Liver (tissue), 9 donors: ENCODE measurements around the gene WNT4. TPM values are rescaled to one million over a fixed set of nuclear protein-coding genes. Genes with fewer than 3 reads are reported as not detected.

Experiments
- DNase-seq: peaks from one replicate; pipeline ENCODE4 v3.0.0-alpha.2; 2017; ENCODE audit warnings: low spot score
- H3K27ac ChIP-seq, 2 donors: one replicate each; pipeline ENCODE4 v1.7.0; 2013; ENCODE audit warnings: inconsistent platforms in 2 of 2, low read length in 2 of 2, control low read depth in 1 of 2, low read depth in 1 of 2, mild to moderate bottlenecking in 1 of 2
- H3K27me3 ChIP-seq, 4 donors: one replicate each; pipeline versions ENCODE4 v1.6.1 to v1.7.0; 2013; ENCODE audit warnings: low read length in 3 of 4, inconsistent platforms in 1 of 4, mild to moderate bottlenecking in 1 of 4, moderate library complexity in 1 of 4; ENCODE audit not compliant: control insufficient read depth in 4 of 4, insufficient read depth in 4 of 4
- H3K36me3 ChIP-seq, 4 donors: one replicate each; pipeline versions ENCODE4 v1.6.1 to v1.7.0; 2013; ENCODE audit warnings: low read length in 3 of 4, mild to moderate bottlenecking in 3 of 4, low read depth in 1 of 4, moderate library complexity in 1 of 4; ENCODE audit not compliant: control insufficient read depth in 4 of 4, insufficient read depth in 3 of 4
- H3K4me1 ChIP-seq, 4 donors: one replicate each; pipeline versions ENCODE4 v1.6.1 to v1.7.0; 2013; ENCODE audit warnings: low read length in 3 of 4, mild to moderate bottlenecking in 3 of 4, moderate library complexity in 1 of 4; ENCODE audit not compliant: control insufficient read depth in 4 of 4, insufficient read depth in 4 of 4
- H3K4me3 ChIP-seq, 3 donors: one replicate each; pipeline versions ENCODE4 v1.6.1 to v1.7.0; 2013; ENCODE audit warnings: low read length in 3 of 3, control low read depth in 1 of 3, low read depth in 1 of 3, mild to moderate bottlenecking in 1 of 3
- H3K9ac ChIP-seq, 2 donors: one replicate each; pipeline ENCODE4 v1.7.0; 2013; ENCODE audit warnings: low read length in 2 of 2, mild to moderate bottlenecking in 2 of 2, moderate library complexity in 2 of 2, control low read depth in 1 of 2, low read depth in 1 of 2
- H3K9me3 ChIP-seq, 4 donors: one replicate each; pipeline versions ENCODE4 v1.6.1 to v1.7.0; 2013; ENCODE audit warnings: low read length in 3 of 4; ENCODE audit not compliant: control insufficient read depth in 4 of 4
- ATF3 ChIP-seq: IDR thresholded peaks from 2 replicates; pipeline ENCODE4 v1.6.1; 2016; ENCODE audit warnings: antibody characterized with exemption
- CTCF ChIP-seq: fragments of 150-350 bp; IDR thresholded peaks from 2 replicates; pipeline ENCODE4 v1.5.1; 2017; ENCODE audit warnings: improper control_type of control experiment, low read depth, low read length; ENCODE audit not compliant: missing input control
- EGR1 ChIP-seq, 2 donors: IDR thresholded peaks; 2 replicates each; pipeline ENCODE4 v1.6.1; 2016 to 2018; ENCODE audit warnings: antibody characterized with exemption in 2 of 2, low read depth in 2 of 2
- FOXA1 ChIP-seq: IDR thresholded peaks from 2 replicates; pipeline ENCODE4 v1.6.1; 2016; ENCODE audit warnings: antibody characterized with exemption
- FOXA2 ChIP-seq: IDR thresholded peaks from 2 replicates; pipeline ENCODE4 v1.6.1; 2016; ENCODE audit warnings: antibody characterized with exemption
- GABPA ChIP-seq, 2 donors: IDR thresholded peaks in 1 of 2; conservative IDR thresholded peaks in 1 of 2; 2 replicates each; pipeline ENCODE4 v1.6.1; 2016; ENCODE audit warnings: antibody characterized with exemption in 2 of 2, mild to moderate bottlenecking in 1 of 2, moderate library complexity in 1 of 2
- HNF4A ChIP-seq, 2 donors: conservative IDR thresholded peaks; 2 replicates each; pipeline ENCODE4 v1.6.1; 2016; ENCODE audit warnings: antibody characterized with exemption in 2 of 2, mild to moderate bottlenecking in 2 of 2
- HNF4G ChIP-seq: IDR thresholded peaks from 2 replicates; pipeline ENCODE4 v1.6.1; 2016; ENCODE audit warnings: antibody characterized with exemption
- JUND ChIP-seq, 2 donors: IDR thresholded peaks; 2 replicates each; pipeline ENCODE4 v1.6.1; 2016; ENCODE audit warnings: antibody characterized with exemption in 2 of 2
- MAX ChIP-seq: IDR thresholded peaks from 2 replicates; pipeline ENCODE4 v1.6.1; 2016; ENCODE audit warnings: antibody characterized with exemption
- NR2F2 ChIP-seq: IDR thresholded peaks from 2 replicates; pipeline ENCODE4 v1.6.1; 2016; ENCODE audit warnings: antibody characterized with exemption
- RAD21 ChIP-seq, 2 donors: IDR thresholded peaks; 2 replicates each; pipeline ENCODE4 v1.6.1; 2016; ENCODE audit warnings: antibody characterized with exemption in 2 of 2, mild to moderate bottlenecking in 2 of 2
- REST ChIP-seq: IDR thresholded peaks from 2 replicates; pipeline ENCODE4 v1.6.1; 2016; ENCODE audit warnings: antibody characterized with exemption, mild to moderate bottlenecking
- RXRA ChIP-seq, 2 donors: IDR thresholded peaks; 2 replicates each; pipeline ENCODE4 v1.6.1; 2017 to 2018; ENCODE audit warnings: antibody characterized with exemption in 2 of 2, mild to moderate bottlenecking in 1 of 2
- SP1 ChIP-seq: IDR thresholded peaks from 2 replicates; pipeline ENCODE4 v1.6.1; 2018; ENCODE audit warnings: antibody characterized with exemption, mild to moderate bottlenecking
- TAF1 ChIP-seq: conservative IDR thresholded peaks from 2 replicates; pipeline ENCODE4 v1.6.1; 2016; ENCODE audit warnings: antibody characterized with exemption, mild to moderate bottlenecking
- YY1 ChIP-seq: IDR thresholded peaks from 2 replicates; pipeline ENCODE4 v1.6.1; 2016; ENCODE audit warnings: antibody characterized with exemption, mild to moderate bottlenecking
- ZBTB33 ChIP-seq: IDR thresholded peaks from 2 replicates; pipeline ENCODE4 v1.6.1; 2016; ENCODE audit warnings: antibody characterized with exemption
- WGBS: extraction: QIAGEN DNeasy Blood & Tissue Kit; methylation state at CpG from one replicate; pipeline ENCODE4 v1.1.7; 2013; 5-methylcytosine and 5-hydroxymethylcytosine counted together
- polyA plus RNA-seq, 2 donors: library from polyadenylated mRNA; stranded (reverse) in 1 of 2; unstranded in 1 of 2; fragments of 200-250 nt in 1 of 2; fragments of >200 nt in 1 of 2; fragmentation: Nextera tagmentation in 1 of 2; extraction: Ambion mirVana in 1 of 2; gene quantifications; one replicate each; pipeline versions ENCODE4 v1.2.1 to v1.2.3, GENCODE V29; 2013 to 2015
- total RNA-seq, 2 donors: library from RNA; depleted of rRNA; stranded (reverse); fragments of >200 nt; gene quantifications; one replicate each; pipeline ENCODE4 v1.2.3, GENCODE V29; 2014
- donor health status: healthy.
- donor health status: healthy.
- donor health status: healthy.
- donor health status: healthy.
- donor health status: healthy.

The WNT4 gene
- total and polyA plus RNA-seq, 4 donors = under 0.01 to 0.09 TPM; not detected in 2

GRCh38 chr1:22078133-22078532, 64.8 kb downstream of the WNT4 start:
- TF ChIP-seq TAF1 = no peak
- TF ChIP-seq ZBTB33 = no peak
- no peak for TF ChIP-seq HNF4A (conservative IDR thresholded peaks at IDR 0.05)
- no peak for TF ChIP-seq HNF4G
- no peak for TF ChIP-seq RXRA (IDR thresholded peaks at IDR 0.05)
- no peak for TF ChIP-seq RAD21 (IDR thresholded peaks at IDR 0.05)
- TF ChIP-seq EGR1 (IDR thresholded peaks at IDR 0.05; ENCODE audit: low read depth in 2 of 2) = no peak
- TF ChIP-seq ATF3 = no peak
- TF ChIP-seq SP1 = no peak
- no peak for TF ChIP-seq NR2F2
- TF ChIP-seq CTCF = no peak
- TF ChIP-seq REST = no peak
- TF ChIP-seq FOXA1 = no peak
- TF ChIP-seq JUND (IDR thresholded peaks at IDR 0.05) = no peak
- no peak for TF ChIP-seq FOXA2
- TF ChIP-seq GABPA (IDR thresholded peaks at IDR 0.05 in 1 of 2, conservative IDR thresholded peaks at IDR 0.05 in 1 of 2) = no peak
- no peak for TF ChIP-seq YY1
- no peak for TF ChIP-seq MAX
- no peak overlapping the region for H3K27ac ChIP-seq
- H3K4me3 ChIP-seq = no peak overlapping the region
- H3K9ac ChIP-seq = no peak overlapping the region
- H3K36me3 ChIP-seq = peaks cover 0 to 25% (median 20%) of the 10 kb centered on the region in 4 donors
- no peak for DNase-seq
- 80% methylated on average over 2 of the region's 2 CpGs for WGBS
- H3K4me1 ChIP-seq = peaks cover 2 to 15% (median 10%) of the 10 kb centered on the region in 4 donors
- no peaks in the 10 kb centered on the region for H3K9me3 ChIP-seq
- no peaks in the 10 kb centered on the region for H3K27me3 ChIP-seq
